ENCODE results near the gene OTUD3.
"Not testable (repeated sequence)": the region's sequence is repeated elsewhere in the genome, so short reads cannot be mapped to it uniquely, and the experiment has no call there.

The OTUD3 gene, protein sequence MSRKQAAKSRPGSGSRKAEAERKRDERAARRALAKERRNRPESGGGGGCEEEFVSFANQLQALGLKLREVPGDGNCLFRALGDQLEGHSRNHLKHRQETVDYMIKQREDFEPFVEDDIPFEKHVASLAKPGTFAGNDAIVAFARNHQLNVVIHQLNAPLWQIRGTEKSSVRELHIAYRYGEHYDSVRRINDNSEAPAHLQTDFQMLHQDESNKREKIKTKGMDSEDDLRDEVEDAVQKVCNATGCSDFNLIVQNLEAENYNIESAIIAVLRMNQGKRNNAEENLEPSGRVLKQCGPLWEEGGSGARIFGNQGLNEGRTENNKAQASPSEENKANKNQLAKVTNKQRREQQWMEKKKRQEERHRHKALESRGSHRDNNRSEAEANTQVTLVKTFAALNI

DNA sequence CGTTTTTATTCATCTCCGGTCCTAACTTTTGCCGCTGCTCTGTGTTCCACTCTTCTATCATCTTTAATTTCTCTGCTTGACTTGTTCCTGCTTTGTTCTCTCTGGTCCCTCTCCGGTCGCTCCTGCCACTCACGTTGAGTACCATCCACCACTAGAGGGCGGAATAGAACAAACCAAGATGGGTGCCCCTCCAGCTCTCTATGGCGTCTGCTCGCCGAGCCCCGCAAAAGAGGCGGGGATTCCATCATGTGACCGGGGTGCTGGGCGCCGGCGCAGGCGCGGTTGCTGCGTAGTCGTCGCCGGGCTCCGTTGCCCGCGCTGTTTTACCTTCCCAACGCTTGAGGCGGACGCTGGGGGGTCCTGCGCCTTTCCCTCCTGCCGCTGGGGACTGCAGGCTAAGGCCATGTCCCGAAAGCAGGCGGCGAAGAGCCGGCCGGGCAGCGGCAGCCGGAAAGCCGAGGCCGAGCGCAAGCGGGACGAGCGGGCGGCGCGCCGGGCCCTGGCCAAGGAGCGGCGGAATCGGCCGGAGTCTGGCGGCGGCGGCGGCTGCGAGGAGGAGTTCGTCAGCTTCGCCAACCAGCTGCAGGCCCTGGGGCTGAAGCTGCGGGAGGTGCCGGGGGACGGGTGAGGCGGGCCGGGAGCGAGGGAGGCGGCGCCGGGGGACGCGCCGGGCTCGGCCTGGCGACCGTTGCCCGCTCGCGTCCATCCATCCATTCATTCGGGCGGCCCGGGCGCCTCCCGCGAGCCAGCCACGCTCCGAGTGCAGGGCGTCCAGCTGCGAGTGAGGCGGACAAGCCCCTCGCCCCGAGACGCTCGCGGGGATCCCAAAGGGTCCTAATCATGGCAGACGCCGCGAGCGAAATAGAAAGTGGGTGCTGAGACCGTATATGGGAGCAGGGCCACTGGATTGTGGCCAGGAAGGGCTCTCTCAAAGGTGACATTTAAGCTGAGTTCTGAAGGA is at the start of gene OTUD3:
Gene OTUD3 (plus strand): TSS at position 285 of the 961 bp plus-strand sequence. CDS start 119 bp downstream, at position 404.
- Histone ChIP-seq H3K9me3 (no peaks in the 10 kb centered on the region), H3K36me3 (replicated peaks) (peaks cover 5% of the 10 kb centered on the region; the same call in 1 of the 2 replicates), H3K4me1 (peaks cover 14% of the 10 kb centered on the region), H3K4me3 (peak within 1 kb of the TSS; percentile 65), H3K27me3 (ENCODE audit: low read depth) (no peaks in the 10 kb centered on the region)
- peak; percentile 96 for DNase-seq (ENCODE audit: low spot score in 2 of 2)
- in situ Hi-C loops (cut with MboI; ENCODE audit: low sequenced_read_pairs), result no loop called here

DNA sequence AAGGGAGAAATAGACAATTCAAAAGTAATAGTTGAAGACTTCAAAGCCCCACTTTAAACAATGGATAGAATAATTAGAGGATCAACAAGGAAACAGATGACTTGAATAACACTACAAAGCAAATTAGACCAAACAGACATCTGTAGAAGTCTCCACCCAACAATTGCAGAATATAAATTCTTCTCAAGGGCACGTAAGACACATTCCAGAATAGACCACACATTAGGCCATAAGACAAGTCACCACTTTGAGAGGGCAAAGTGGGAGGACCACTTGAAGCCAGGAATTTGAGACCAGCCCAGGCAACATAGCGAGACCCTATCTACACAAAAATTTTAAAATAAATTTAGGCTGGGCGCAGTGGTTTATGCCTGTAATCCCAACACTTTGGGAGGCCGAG is 46.6 kb upstream of the OTUD3 start:
- Histone ChIP-seq H3K4me1 (no peaks in the 10 kb centered on the region), H3K9me3 (no peaks in the 10 kb centered on the region), H3K36me3 (replicated peaks) (no peaks in the 10 kb centered on the region), H3K4me3 (no peak overlapping the region), H3K27me3 (ENCODE audit: low read depth) (no peaks in the 10 kb centered on the region)
- DNase-seq (ENCODE audit: low spot score in 2 of 2), result no peak
- in situ Hi-C loops (cut with MboI; ENCODE audit: low sequenced_read_pairs), result no loop called here

DNA sequence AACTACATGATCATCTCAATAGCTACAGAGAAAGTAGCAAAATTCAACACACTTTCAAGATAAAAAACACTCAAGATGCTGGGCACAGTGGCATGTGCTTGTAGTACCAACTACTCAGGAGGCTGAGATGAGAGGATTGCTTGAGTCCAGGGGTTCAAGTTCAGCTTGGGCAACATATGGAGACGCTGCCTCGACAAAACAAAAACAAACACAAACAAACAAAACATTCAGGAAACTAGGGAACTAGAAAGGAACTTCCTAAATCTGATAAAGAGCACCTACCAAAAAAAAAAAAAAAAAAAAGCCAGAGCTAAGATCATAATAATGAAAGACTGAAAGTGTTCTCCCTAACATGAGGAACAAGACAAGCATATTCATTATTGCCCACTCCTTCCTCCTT is 44.3 kb upstream of the OTUD3 start:
- no peak for DNase-seq (ENCODE audit: low spot score in 2 of 2)
- H3K4me1 ChIP-seq, result no peaks in the 10 kb centered on the region
- H3K27me3 ChIP-seq (ENCODE audit: low read depth), result no peaks in the 10 kb centered on the region
- no peaks in the 10 kb centered on the region for H3K36me3 ChIP-seq (replicated peaks)
- no peaks in the 10 kb centered on the region for H3K9me3 ChIP-seq
- H3K4me3 ChIP-seq, result no peak overlapping the region
- in situ Hi-C loops (cut with MboI; ENCODE audit: low sequenced_read_pairs), result no loop called here

DNA sequence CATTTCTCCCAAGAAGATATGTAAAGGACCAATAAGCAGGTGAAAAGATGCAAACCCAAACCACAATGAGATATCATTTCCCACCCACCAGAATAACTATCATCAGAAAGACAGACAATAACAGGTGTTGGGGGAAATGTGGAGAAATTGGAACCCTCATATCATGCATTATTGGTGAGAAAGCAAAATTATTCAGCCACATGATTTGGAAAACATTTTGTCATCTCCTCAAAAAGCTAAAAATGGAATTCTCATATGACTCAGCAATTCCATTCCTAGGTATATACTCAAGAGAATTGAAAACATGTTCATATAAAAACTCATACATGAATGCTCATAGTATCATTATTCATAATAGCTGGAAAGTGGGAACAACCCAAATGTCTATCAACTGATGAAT is 42.0 kb upstream of the OTUD3 start:
- peaks cover 8% of the 10 kb centered on the region for H3K4me1 ChIP-seq
- in situ Hi-C loops (cut with MboI; ENCODE audit: low sequenced_read_pairs), result no loop called here
- no peak for DNase-seq (ENCODE audit: low spot score in 2 of 2)
- no peaks in the 10 kb centered on the region for H3K27me3 ChIP-seq (ENCODE audit: low read depth)
- no peaks in the 10 kb centered on the region for H3K9me3 ChIP-seq
- H3K36me3 ChIP-seq (replicated peaks), result no peaks in the 10 kb centered on the region
- H3K4me3 ChIP-seq, result no peak overlapping the region

DNA sequence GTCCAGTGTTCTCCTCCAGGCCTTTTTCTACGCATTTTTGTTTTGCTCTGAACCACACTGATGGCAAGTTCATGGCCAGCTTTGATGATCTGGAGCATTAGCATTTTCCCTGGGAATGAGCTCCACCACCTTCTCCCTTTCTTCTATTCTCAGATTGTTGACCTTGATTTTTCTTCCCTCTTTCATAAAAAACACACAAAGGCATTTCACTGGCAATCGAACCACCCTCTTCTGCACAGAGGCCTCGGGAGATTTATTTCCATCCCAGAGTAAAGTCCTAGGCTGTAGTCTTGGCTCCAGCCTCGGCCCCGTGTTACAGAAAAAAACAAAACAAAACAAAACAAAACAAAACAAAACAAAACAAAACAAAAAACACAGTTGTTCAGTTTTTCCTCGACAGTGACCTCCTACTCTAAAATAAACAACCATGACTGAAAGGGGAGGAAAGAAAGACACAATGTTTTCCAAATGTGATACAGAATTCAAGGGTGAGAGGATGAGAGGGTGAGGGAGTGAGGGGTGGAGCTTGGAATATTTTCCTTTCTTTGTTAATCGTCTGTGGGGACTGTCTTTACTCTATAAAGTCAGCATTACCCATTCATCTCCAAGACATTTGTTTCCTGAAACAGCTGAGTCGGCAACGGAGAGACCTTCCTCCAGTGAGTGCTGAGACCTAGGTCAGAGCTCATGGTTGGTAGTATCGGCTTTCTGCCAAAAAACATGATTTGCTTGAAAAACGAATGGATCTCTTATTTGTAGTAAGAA is 37.3 kb upstream of the OTUD3 start:
- H3K4me1 ChIP-seq, result peaks cover 10% of the 10 kb centered on the region
- no peak overlapping the region for H3K4me3 ChIP-seq
- DNase-seq (ENCODE audit: low spot score in 2 of 2), result peak; percentile 30 to 32
- H3K27me3 ChIP-seq (ENCODE audit: low read depth), result no peaks in the 10 kb centered on the region
- H3K9me3 ChIP-seq, result no peaks in the 10 kb centered on the region
- H3K36me3 ChIP-seq (replicated peaks), result no peaks in the 10 kb centered on the region
- in situ Hi-C loops (cut with MboI; ENCODE audit: low sequenced_read_pairs), result no loop called here

DNA sequence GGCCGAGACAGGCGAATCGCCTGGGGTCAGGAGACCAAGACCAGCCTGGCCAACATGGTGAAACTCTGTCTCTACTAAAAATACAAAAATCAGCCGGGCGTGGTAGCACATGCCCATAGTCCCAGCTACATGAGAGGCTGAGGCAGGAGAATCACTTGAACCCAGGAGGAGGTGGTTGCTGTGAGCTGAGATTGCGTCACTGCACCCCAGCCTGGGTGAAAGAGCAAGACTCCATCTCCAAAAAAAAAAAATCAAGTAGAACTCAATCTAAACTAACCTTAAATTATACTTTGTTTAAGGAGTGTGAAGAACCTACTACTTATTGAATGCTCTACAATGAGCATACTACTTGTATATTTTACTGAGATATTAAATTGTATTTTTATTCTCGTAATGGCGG is 36.6 kb upstream of the OTUD3 start:
- no peak overlapping the region for H3K4me3 ChIP-seq
- in situ Hi-C loops (cut with MboI; ENCODE audit: low sequenced_read_pairs), result no loop called here
- no peak for DNase-seq (ENCODE audit: low spot score in 2 of 2)
- H3K4me1 ChIP-seq, result peaks cover 10% of the 10 kb centered on the region
- no peaks in the 10 kb centered on the region for H3K27me3 ChIP-seq (ENCODE audit: low read depth)
- no peaks in the 10 kb centered on the region for H3K36me3 ChIP-seq (replicated peaks)
- no peaks in the 10 kb centered on the region for H3K9me3 ChIP-seq

DNA sequence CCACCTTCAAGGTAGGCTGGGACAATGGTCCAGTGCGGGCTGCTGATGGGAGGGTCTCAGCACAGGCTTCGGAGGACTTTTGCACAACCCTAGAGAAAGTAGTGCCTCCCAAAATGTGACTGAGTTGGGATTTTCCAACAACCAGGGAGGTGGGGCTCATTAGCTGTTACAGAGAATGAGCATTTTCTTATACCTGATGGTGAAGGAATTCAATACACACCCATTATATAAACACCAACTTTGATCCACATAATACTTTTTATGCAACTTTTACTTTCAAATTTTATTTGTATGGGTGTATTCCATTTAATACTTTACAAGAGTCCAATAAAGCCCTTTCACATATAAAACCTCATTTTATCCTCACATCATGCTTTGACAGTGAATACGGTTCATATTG is 35.9 kb upstream of the OTUD3 start:
- Histone ChIP-seq H3K4me3 (no peak overlapping the region), H3K9me3 (no peaks in the 10 kb centered on the region), H3K27me3 (ENCODE audit: low read depth) (no peaks in the 10 kb centered on the region), H3K4me1 (peaks cover 10% of the 10 kb centered on the region), H3K36me3 (replicated peaks) (no peaks in the 10 kb centered on the region)
- no peak for DNase-seq (ENCODE audit: low spot score in 2 of 2)
- in situ Hi-C loops (cut with MboI; ENCODE audit: low sequenced_read_pairs), result no loop called here

DNA sequence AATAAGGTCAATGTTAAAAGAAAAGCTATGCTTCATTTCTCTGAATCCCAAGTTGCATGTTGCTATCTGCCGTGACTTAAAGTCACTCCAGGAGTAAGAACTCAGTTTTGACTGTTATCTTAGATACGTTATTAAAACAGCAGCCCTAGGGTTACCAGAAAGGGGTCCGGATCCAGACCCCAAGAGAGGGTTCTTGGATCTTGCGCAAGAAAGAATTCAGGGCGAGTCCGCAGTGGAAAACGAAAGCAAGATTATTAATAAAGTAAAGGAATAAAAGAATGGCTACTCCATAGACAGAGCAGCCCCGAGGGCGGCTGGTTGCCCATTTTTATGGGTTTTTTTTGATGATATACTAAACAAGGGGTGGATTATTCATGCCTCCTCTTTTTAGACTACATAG is 34.9 kb upstream of the OTUD3 start:
- H3K9me3 ChIP-seq; H3K36me3 ChIP-seq (replicated peaks); H3K4me1 ChIP-seq; DNase-seq (ENCODE audit: low spot score in 2 of 2); H3K27me3 ChIP-seq (ENCODE audit: low read depth); H3K4me3 ChIP-seq; in situ Hi-C loops (cut with MboI; ENCODE audit: low sequenced_read_pairs): not testable (repeated sequence)

DNA sequence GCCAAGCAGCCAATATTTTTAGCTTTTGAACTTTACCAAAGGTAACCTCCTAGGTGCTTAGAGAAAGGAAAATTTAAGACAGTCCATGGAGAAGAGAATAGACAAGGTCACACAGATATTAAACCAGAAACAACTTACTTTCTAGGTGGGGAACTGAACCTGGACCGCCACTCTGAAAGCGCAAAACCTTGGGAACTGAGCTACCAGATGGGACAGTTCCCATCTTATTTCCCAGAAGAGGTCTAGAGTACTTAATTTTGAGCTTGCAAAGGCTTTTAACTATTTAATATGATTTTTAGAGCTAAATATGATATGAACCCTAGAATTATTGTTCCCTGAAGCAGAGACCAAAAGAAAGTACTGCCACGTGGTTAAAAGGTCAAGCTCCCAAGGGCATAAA is 32.9 kb upstream of the OTUD3 start:
- H3K4me3 ChIP-seq; H3K36me3 ChIP-seq (replicated peaks); in situ Hi-C loops (cut with MboI; ENCODE audit: low sequenced_read_pairs); H3K27me3 ChIP-seq (ENCODE audit: low read depth); H3K9me3 ChIP-seq; DNase-seq (ENCODE audit: low spot score in 2 of 2); H3K4me1 ChIP-seq: not testable (repeated sequence)

DNA sequence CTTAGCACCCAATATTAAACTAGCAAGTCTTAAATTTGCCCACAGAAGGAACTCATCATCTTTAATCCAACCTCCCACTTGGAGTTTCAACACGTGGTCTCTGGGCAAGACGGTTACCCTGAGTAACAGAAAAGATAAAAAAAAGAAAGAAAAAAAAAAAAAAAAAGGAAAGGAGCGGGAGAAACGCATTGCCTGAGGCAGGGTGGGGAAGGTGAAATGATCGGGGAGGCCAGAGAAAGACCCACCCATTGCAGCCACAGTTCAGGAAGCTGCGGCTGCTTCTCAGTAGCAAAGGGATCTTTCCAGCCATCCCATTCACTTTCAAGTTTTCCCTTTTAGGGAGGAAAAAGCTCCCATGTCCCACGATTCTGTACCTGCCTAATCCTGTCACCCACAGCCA is 32.0 kb upstream of the OTUD3 start:
- Histone ChIP-seq H3K4me1 (peaks cover 2% of the 10 kb centered on the region; the same call in 1 of the 2 replicates), H3K36me3 (replicated peaks) (no peaks in the 10 kb centered on the region), H3K4me3 (no peak overlapping the region), H3K9me3 (no peaks in the 10 kb centered on the region), H3K27me3 (ENCODE audit: low read depth) (no peaks in the 10 kb centered on the region)
- DNase-seq (ENCODE audit: low spot score in 2 of 2), result no peak
- in situ Hi-C loops (cut with MboI; ENCODE audit: low sequenced_read_pairs), result no loop called here

DNA sequence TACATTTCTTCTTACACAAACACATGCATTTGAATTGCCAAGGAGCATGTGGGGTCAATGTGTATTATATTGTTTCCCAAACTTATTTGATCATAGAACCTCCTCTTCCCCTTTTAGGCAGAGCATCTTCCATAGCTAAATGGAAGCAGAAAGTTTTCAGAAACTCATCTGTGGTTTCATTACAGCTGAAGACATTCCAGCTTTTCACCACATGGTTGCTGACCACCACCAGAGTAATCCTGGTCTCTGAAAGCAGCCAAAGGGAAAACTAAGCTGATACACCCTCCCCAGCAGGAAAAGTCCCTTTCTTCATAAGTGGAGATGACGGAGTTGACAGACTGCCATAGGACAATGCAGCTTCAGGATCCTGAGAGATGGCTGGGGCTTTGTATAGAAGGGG is 30.2 kb upstream of the OTUD3 start:
- no peaks in the 10 kb centered on the region for H3K4me1 ChIP-seq
- H3K4me3 ChIP-seq, result no peak overlapping the region
- no peaks in the 10 kb centered on the region for H3K9me3 ChIP-seq
- H3K36me3 ChIP-seq (replicated peaks), result no peaks in the 10 kb centered on the region
- in situ Hi-C loops (cut with MboI; ENCODE audit: low sequenced_read_pairs), result no loop called here
- DNase-seq (ENCODE audit: low spot score in 2 of 2), result no peak
- H3K27me3 ChIP-seq (ENCODE audit: low read depth), result no peaks in the 10 kb centered on the region

DNA sequence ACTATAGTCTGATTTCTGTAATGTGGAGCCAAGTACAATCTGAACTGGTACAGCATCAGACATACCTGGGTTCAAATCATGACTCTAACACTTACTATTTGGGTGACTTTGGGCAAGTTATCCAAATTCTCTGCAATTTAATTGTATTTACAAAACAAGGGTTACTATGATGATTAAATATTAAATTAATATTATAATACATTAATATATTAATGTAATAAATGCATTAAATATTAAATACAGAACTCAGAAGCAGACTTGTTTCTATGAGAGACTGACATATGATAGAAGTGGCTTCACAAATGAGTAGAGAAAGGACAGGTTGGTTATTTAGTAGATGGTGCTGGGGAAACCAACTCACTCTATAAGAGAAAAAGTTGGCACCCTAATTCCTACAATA is 27.3 kb upstream of the OTUD3 start:
- H3K4me1 ChIP-seq, result no peaks in the 10 kb centered on the region
- no peaks in the 10 kb centered on the region for H3K36me3 ChIP-seq (replicated peaks)
- in situ Hi-C loops (cut with MboI; ENCODE audit: low sequenced_read_pairs), result no loop called here

DNA sequence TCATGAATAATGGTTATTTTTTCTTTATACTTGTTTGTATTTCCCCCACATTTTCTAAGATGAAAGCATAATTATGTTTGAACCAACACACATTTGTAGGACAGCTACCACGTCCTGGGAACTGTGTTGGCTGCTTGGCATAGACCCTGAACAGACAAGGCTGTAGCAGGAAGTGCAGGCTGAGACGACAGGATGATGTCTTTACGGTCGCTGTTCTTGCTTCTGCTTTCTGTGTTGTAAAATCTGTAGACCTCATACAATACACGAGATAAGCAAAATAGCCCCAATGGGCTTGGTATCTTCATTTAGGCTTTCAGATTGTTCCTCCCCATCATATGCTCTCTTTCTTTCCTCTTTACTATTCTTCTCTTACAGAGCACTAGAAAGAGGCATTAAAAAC is 23.3 kb upstream of the OTUD3 start:
- in situ Hi-C loops (cut with MboI; ENCODE audit: low sequenced_read_pairs), result no loop called here
- DNase-seq (ENCODE audit: low spot score in 2 of 2), result no peak
- Histone ChIP-seq H3K9me3 (peaks cover 4% of the 10 kb centered on the region; the same call in 1 of the 2 replicates), H3K36me3 (replicated peaks) (no peaks in the 10 kb centered on the region), H3K4me1 (no peaks in the 10 kb centered on the region), H3K4me3 (no peak overlapping the region), H3K27me3 (ENCODE audit: low read depth) (no peaks in the 10 kb centered on the region)

More for the DNA sequence above, 27.3 kb upstream of the OTUD3 start:
- H3K9me3 ChIP-seq, result no peaks in the 10 kb centered on the region
- H3K4me3 ChIP-seq, result no peak overlapping the region
- no peaks in the 10 kb centered on the region for H3K27me3 ChIP-seq (ENCODE audit: low read depth)
- no peak for DNase-seq (ENCODE audit: low spot score in 2 of 2)
